ENCODE measurements around the gene PAPPA. TPM values are rescaled to one million over a fixed set of nuclear protein-coding genes. Genes with fewer than 3 reads are reported as not detected.

The PAPPA gene
- total RNA-seq (2021) (0.22 to 0.53 TPM (median 0.34 TPM) in 3 replicates), Bru-seq, nascent RNA (percentile 14 among the genes with signal in this experiment)
- long read RNA-seq, experiment 1, partial matches to known transcripts: 0 of 2 reads
- long read RNA-seq, experiment 1, other reads (novel, unspliced or antisense): 2 of 2 reads
- long read RNA-seq, experiment 2: 0 reads
- long read RNA-seq, experiment 3: 0 reads

- no peaks in the 10 kb centered on the region for H3K9me3 Mint-ChIP-seq
- H3K4me1 Mint-ChIP-seq: peaks cover 44% of the 10 kb centered on the region
- H3K4me3 Mint-ChIP-seq: peak within 1 kb of the TSS; percentile 81
- TF ChIP-seq ZNF121 (CRISPR knock-in tag; IDR thresholded peaks at IDR 0.05) (no peak), E2F4 (CRISPR knock-in tag; IDR thresholded peaks at IDR 0.05; ENCODE audit: borderline replicate concordance, low read depth) (no peak), SOX15 (CRISPR knock-in tag; IDR thresholded peaks at IDR 0.05) (no peak)
- no peak for DNase-seq (ENCODE audit: low spot score)
- peaks cover 75% of the 10 kb centered on the region for H3K27me3 Mint-ChIP-seq (ENCODE audit: low read depth)
- no peak within 1 kb of the TSS for H3K27ac Mint-ChIP-seq
- no peak for ATAC-seq
- POLR2A ChIA-PET: interaction anchor here (0.6 to 1.2 kb wide), 3 partner anchors 44 to 132 kb away, joined by 3 to 4 read pairs (median 3); no protein-coding TSS in a partner anchor
- CTCF ChIA-PET: interaction anchor here (0.6 to 3.6 kb wide), 14 partner anchors 8 to 947 kb away, joined by 3 to 22 read pairs (median 4); no protein-coding TSS in a partner anchor
- H3K36me3 Mint-ChIP-seq: no peaks in the 10 kb centered on the region
Measured at GRCh38 chr9:116153765-116154333, at the start of gene PAPPA. PAPPA (plus strand) TSS chr9:116153791; CDS start chr9:116154173, 382 bp downstream.

GRCh38 chr9:116103976-116104820 is 49.4 kb upstream of the PAPPA start:
- H3K27ac Mint-ChIP-seq: no peak overlapping the region
- H3K9me3 Mint-ChIP-seq: peaks cover 7% of the 10 kb centered on the region
- TF ChIP-seq TP53 (CRISPR knock-in tag; IDR thresholded peaks at IDR 0.05) (no peak), IRF1 (CRISPR knock-in tag; IDR thresholded peaks at IDR 0.05) (no peak), KAT7 (CRISPR knock-in tag; IDR thresholded peaks at IDR 0.05; ENCODE audit: borderline replicate concordance) (no peak)
- no peak for ATAC-seq
- no peaks in the 10 kb centered on the region for H3K36me3 Mint-ChIP-seq
- H3K4me3 Mint-ChIP-seq: no peak overlapping the region
- no peak for DNase-seq (ENCODE audit: low spot score)
- H3K27me3 Mint-ChIP-seq (ENCODE audit: low read depth): no peaks in the 10 kb centered on the region
- H3K4me1 Mint-ChIP-seq: no peaks in the 10 kb centered on the region
- POLR2A ChIA-PET: no interaction called here
- CTCF ChIA-PET: no interaction called here

- no peaks in the 10 kb centered on the region for H3K27me3 Mint-ChIP-seq (ENCODE audit: low read depth)
- no peak overlapping the region for H3K4me3 Mint-ChIP-seq
- ChIA-PET CTCF (interaction anchor here (0.6 to 1.5 kb wide), 3 partner anchors 10 to 519 kb away, joined by 3 to 5 read pairs (median 3); no protein-coding TSS in a partner anchor), POLR2A (no interaction called here)
- no peaks in the 10 kb centered on the region for H3K36me3 Mint-ChIP-seq
- no peak for DNase-seq (ENCODE audit: low spot score)
- TF ChIP-seq TEAD4 (CRISPR knock-in tag; IDR thresholded peaks at IDR 0.05) (no peak), IRF1 (CRISPR knock-in tag; IDR thresholded peaks at IDR 0.05) (no peak), ATF2 (CRISPR knock-in tag; IDR thresholded peaks at IDR 0.05; ENCODE audit: borderline replicate concordance, low read depth) (no peak), ZSCAN18 (CRISPR knock-in tag; IDR thresholded peaks at IDR 0.05) (no peak), JAZF1 (CRISPR knock-in tag; IDR thresholded peaks at IDR 0.05) (no peak), ZNF532 (CRISPR knock-in tag; IDR thresholded peaks at IDR 0.05; ENCODE audit: borderline replicate concordance) (no peak), TCF7 (CRISPR knock-in tag; IDR thresholded peaks at IDR 0.05; ENCODE audit: low read depth) (no peak)
- H3K4me1 Mint-ChIP-seq: no peaks in the 10 kb centered on the region
- no peak overlapping the region for H3K27ac Mint-ChIP-seq
- no peak for ATAC-seq
- no peaks in the 10 kb centered on the region for H3K9me3 Mint-ChIP-seq
Measured at GRCh38 chr9:116112236-116112635, 41.4 kb upstream of the PAPPA start.

Data from WTC11 (cell line).